LoVo (cell line): Measurements from ENCODE around the gene TSNAX.
"Not testable (repeated sequence)": the region's sequence is repeated elsewhere in the genome, so short reads cannot be mapped to it uniquely, and the experiment has no call there.

ENCODE experiments used
- DNase-seq: peaks from one replicate; pipeline ENCODE4 v3.0.0-alpha.2; 2016; ENCODE audit warnings: low spot score

TSNAX gene

GRCh38 chr1:231564373-231564772 is 35.9 kb downstream of the TSNAX start:
- no peak for DNase-seq

DNA sequence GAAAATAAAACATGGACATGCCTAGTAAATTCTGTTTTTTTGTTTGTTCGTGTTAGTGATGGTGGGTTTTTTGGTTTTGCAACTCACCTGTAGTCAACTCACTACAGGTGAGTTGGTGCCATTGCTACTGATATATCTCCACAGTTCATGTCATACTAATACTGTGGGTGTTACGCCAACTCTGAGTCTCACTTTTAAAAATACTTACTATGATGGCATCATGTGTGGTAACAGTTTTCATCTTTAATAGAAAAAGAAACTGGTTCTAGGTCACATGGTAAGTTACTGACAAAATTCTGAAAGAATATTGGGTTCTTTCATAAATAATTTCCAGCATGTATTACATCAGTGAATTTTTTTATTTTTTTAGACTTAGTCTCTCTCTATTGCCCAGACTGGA is 38.0 kb downstream of the TSNAX start:
- DNase-seq, result no peak

GRCh38 chr1:231570262-231570661 is 41.8 kb downstream of the TSNAX start:
- DNase-seq, result not testable (repeated sequence)

DNA sequence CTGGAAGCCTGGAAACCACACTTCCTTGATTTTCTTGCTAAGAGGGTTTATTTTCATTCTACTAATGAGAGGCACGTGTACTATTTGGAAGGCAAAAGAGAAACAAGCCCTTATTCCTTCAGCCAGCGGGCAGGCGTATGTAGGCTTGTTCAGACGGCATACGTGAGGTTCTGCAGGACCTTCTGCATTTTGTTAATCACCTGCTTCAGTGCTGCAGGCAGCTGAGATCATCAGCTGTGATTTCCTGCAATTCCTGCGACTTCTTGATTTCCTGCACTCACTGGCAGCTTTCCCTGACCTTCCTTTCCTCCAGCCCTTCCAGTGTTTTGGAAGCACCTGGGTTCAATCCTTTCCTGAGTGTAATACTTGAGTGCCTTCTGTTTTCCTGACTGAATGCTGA is 43.4 kb downstream of the TSNAX start:
- no peak for DNase-seq

DNA sequence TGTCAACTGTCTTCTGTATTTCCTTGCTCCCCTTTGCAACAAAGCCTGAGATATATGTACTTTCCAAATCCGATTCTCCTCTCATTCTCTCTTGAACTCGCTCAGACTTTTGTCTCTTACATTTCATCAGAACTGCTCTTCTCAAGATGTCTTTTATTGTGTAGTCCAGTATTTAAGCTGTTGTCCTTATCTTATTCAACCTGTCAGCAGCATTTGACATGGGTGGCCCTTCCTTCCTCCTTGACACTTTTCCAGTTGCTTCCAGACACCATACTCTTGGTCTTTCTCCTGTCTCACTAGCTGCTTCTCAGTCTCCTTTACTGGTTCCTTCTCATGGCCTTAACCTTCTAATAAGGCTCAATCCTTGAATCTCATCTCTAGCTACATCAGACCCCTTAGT is 47.0 kb downstream of the TSNAX start:
- no peak for DNase-seq

DNA sequence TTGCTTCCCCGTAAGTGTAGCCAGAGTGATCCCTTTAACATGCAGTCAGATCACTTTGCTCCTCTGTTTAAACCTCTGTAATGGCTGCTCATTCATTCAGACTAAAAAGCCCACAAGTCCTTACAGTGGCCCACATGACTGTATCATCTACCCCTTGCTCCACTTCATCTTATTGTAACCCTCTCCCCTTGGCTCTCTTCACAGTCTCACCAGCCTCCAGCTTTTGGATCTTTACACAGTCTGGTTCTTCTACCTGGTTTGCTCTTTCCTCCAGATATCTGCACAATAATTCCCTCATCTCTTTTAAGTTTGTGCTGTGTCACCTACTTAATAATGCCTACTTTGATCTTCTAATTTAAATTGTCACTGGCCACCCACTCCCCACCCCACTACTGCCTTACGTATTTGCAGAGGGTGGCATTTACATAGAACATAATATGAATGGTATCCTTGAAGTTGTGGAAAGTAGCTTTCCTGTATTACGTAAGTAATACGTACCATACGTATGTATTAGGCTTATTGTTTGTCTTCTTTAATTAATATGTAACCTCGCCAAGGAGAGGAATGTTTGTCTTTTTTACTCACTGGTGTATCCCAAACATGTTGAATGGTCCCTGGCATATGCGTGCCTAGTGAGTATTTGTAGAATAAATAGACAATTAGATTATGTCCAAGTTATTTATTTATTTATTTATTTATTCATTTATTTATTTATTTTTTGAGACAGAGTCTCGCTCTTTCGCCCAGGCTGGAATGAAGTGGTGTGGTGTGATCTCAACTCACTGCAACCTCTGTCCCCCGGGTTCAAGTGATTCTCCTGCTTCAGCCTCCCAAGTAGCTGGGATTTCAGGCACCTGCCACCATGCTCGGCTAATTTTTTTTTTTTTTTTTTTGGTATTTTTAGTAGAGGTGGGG is 48.6 kb downstream of the TSNAX start:
- no peak for DNase-seq

GRCh38 chr1:231580874-231581273 is 52.4 kb downstream of the TSNAX start:
- no peak for DNase-seq

DNA sequence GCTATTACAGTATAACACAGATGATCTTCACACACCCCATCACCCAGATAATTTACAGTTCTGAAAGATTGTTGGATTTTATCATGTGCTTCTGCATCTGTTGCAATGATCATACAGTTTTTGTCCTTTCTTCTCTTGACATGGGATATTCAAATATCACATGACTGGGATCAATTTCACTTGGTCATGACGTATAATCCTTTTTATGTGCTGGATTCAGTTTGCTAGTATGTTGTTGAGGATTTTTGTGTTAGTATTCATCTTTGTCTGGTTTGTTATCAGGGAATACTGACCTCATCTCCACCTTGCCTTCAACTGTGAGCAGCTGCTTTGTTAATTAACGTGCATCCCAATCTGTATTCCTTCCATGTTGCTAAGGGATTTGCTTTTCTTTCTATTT is 53.4 kb downstream of the TSNAX start:
- no peak for DNase-seq

- no peak for DNase-seq
Measured at GRCh38 chr1:231583376-231583775, 54.9 kb downstream of the TSNAX start.

- peak; percentile 19 for DNase-seq
Measured at GRCh38 chr1:231584117-231584516, 55.6 kb downstream of the TSNAX start.

DNA sequence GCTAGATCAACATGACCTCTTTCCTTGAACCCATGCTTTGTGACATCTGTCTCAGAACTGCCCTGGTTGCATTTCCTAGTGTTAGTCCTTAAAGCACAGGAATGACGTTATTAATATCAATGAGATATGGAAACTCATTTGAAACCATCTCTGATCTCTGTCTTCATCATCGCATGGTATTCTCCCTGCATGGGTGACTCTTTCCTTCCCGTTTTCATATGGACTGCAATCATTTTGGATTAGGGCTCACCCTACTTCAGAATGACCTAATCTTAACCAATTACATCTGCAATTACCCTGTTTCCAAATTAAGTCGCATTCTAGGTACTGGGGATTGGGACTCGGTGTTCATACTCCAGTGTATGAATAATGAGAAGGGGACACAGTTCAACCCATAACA is 56.5 kb downstream of the TSNAX start:
- DNase-seq, result no peak

GRCh38 chr1:231590453-231591198 is 62.2 kb downstream of the TSNAX start:
- DNase-seq, result peak; percentile 49

- DNase-seq, result no peak
Measured at GRCh38 chr1:231591466-231591865, 63.0 kb downstream of the TSNAX start.

DNA sequence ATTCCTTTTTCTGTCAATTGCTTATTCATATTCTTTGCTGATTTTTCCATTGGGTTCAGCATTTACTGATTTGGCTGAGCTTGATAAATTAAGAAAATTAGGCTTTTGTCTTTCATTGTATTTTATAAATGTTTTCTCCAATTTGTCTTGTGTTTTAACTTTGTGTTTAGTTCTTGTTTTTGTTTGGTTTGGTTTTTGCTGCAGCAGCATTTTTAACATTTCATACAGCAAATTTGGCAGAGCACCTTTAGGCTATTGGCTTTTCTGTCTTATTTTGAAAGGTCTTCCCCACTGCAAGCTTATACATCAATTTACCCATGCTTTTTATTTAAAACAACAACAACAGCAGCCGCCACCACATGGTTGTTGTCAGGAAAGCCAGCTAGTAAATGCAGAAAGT is 64.3 kb downstream of the TSNAX start:
- no peak for DNase-seq

GRCh38 chr1:231593264-231593663 is 64.8 kb downstream of the TSNAX start:
- DNase-seq, result not testable (repeated sequence)

- no peak for DNase-seq
Measured at GRCh38 chr1:231594123-231594522, 65.7 kb downstream of the TSNAX start.

GRCh38 chr1:231594749-231595148 is 66.3 kb downstream of the TSNAX start:
- DNase-seq, result no peak

- no peak for DNase-seq
Measured at GRCh38 chr1:231596337-231596791, 67.9 kb downstream of the TSNAX start.

- no peak for DNase-seq
Measured at GRCh38 chr1:231597971-231598370, 69.5 kb downstream of the TSNAX start.

- DNase-seq, result no peak
Measured at GRCh38 chr1:231600458-231600976, 72.0 kb downstream of the TSNAX start.

DNA sequence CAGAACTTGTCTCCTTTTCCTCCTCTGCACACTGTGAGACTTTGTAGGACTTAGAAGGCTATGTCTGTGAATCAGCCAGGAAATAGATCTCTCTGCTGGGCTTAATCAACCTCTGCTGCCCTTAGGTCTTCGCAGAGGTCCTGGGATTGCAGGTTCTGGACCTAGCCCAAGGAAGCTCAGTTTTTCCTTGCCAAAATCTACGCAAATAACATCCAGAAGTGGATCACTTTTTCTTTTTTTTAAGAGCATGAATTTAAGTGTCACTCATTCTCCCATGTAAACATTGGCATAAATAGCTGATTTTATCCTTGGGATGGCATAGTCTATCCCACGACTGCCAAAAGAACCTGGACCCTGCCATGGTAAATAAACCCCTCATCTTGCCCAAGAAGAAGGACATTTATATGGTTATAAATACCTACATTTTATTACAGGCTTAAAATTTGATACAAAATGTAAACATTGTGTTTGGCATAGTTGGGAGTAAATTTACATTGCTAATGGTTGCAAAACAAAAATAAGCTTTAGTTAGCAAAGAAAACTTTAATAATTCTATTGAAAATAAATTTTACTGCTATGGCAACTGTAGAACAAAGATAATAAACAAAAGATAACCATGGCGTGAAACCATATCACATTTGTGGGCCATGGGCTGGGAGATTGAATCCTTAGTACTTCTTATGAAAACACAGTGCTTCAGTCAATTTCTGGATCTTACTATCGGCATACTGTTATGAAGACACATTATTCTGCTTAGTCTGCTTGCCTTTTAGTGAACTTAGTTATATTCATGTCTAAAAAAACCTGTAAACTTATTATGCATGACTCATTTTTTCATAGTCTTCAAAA is 73.6 kb downstream of the TSNAX start:
- no peak for DNase-seq

DNA sequence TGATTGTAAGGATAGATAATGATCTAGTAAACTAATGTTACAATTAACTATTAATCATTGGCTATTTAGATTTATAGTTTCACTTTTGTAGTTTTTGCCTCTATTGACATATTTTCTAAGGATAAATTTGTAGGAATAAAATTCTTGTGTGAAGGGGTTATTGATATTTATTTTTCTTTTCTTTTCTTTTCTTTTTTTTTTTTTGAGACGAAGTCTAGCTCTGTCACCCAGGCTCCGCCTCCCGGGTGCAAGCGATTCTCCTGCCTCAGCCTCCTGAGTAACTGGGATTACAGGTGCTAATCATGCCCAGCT is 74.2 kb downstream of the TSNAX start:
- no peak for DNase-seq
